IMR-90 (cell line): Measurements from ENCODE around the gene IL1R2. TPM values are rescaled to one million over a fixed set of nuclear protein-coding genes. Genes with fewer than 3 reads are reported as not detected.
A peak's percentile ranks its signal among the peaks of the same experiment; 100 is the strongest.

Source experiments
- ATAC-seq: fragments of 200-7000 bp; cut with Tn5 transposase; 2 replicates; pipeline ENCODE4 v1.9.1; 2020; ENCODE audit warnings: low read depth, mild to moderate bottlenecking, moderate library complexity
- BruUV-seq: library from RNA; stranded (reverse); fragments of 400-500 nt; replicated peaks from 2 replicates; lab custom pipeline; 2021; lab: Mats Ljungman, UMichigan
- CTCF ChIA-PET: fragments of 300-600 bp; formaldehyde crosslinking; extraction: SDS; loops from one replicate; lab custom pipeline; 2021; ENCODE audit warnings: antibody characterized with exemption; lab: Yijun Ruan, JAX
- POLR2A ChIA-PET: fragments of 300-600 bp; sonication (Branson Sonifier 250); formaldehyde crosslinking; loops from one replicate; lab custom pipeline; 2022; ENCODE audit warnings: antibody characterized with exemption; ENCODE audit not compliant: unreplicated experiment; lab: Charles Lee
- DNase-seq: peaks from one replicate; pipeline ENCODE4 v3.0.0; 2013
- H2AFZ ChIP-seq: replicated peaks from 2 replicates; pipeline ENCODE3; 2013; ENCODE audit warnings: low read length, mild to moderate bottlenecking; ENCODE audit not compliant: poor library complexity
- H2AK5ac ChIP-seq: 2 replicates; pipeline ENCODE4 v1.6.1; 2013; ENCODE audit warnings: low read depth, low read length, inconsistent platforms
- H2AK9ac ChIP-seq: replicated peaks from 2 replicates; pipeline ENCODE3; 2013; ENCODE audit warnings: mild to moderate bottlenecking, low read depth, low read length, moderate library complexity; ENCODE audit not compliant: poor library complexity
- H2BK120ac ChIP-seq: 2 replicates; pipeline ENCODE4 v1.6.1; 2013; ENCODE audit warnings: low read depth, low read length, inconsistent platforms
- H2BK15ac ChIP-seq: 3 replicates; pipeline ENCODE4 v1.6.1; 2013; ENCODE audit warnings: low read depth, low read length, inconsistent platforms
- H2BK20ac ChIP-seq: 2 replicates; pipeline ENCODE4 v1.6.1; 2013; ENCODE audit warnings: low read depth, mild to moderate bottlenecking, inconsistent platforms, low read length, moderate library complexity
- H2BK5ac ChIP-seq: 2 replicates; pipeline ENCODE4 v1.6.1; 2013; ENCODE audit warnings: mild to moderate bottlenecking, low read depth, low read length, inconsistent platforms; ENCODE audit not compliant: poor library complexity, severe bottlenecking
- H3K14ac ChIP-seq: replicated peaks from 2 replicates; pipeline ENCODE4 v1.6.1; 2013; ENCODE audit warnings: low read depth, low read length, inconsistent platforms
- H3K18ac ChIP-seq: 2 replicates; pipeline ENCODE4 v1.6.1; 2013; ENCODE audit warnings: low read depth, low read length, control low read depth
- H3K23ac ChIP-seq: 2 replicates; pipeline ENCODE4 v1.6.1; 2013; ENCODE audit warnings: low read depth, low read length, inconsistent platforms
- H3K27ac ChIP-seq: 2 replicates; pipeline ENCODE4 v1.5.1; 2013; ENCODE audit warnings: mild to moderate bottlenecking, control low read depth, low read length; ENCODE audit not compliant: insufficient read depth
- H3K27me3 ChIP-seq: 2 replicates; pipeline ENCODE4 v1.6.1; 2013; ENCODE audit warnings: low read length; ENCODE audit not compliant: control insufficient read depth, insufficient read depth
- H3K36me3 ChIP-seq: 2 replicates; pipeline ENCODE4 v1.6.1; 2013; ENCODE audit warnings: low read length, mixed read lengths; ENCODE audit not compliant: control insufficient read depth, insufficient read depth
- H3K4ac ChIP-seq: 2 replicates; pipeline ENCODE4 v1.6.1; 2013; ENCODE audit warnings: low read depth, low read length, inconsistent platforms
- H3K4me1 ChIP-seq: 2 replicates; pipeline ENCODE4 v1.6.1; 2013; ENCODE audit warnings: low read length, mixed read lengths; ENCODE audit not compliant: control insufficient read depth, insufficient read depth
- H3K4me2 ChIP-seq: 2 replicates; pipeline ENCODE4 v1.6.1; 2013; ENCODE audit warnings: low read depth, mild to moderate bottlenecking, control low read depth, low read length, moderate library complexity
- H3K4me3 ChIP-seq: 2 replicates; pipeline ENCODE4 v1.5.1; 2013; ENCODE audit warnings: low read depth, mild to moderate bottlenecking, control low read depth, low read length, moderate library complexity; ENCODE audit not compliant: insufficient read depth
- H3K56ac ChIP-seq: 2 replicates; pipeline ENCODE4 v1.6.1; 2013; ENCODE audit warnings: low read length, inconsistent platforms; ENCODE audit not compliant: insufficient read depth; ENCODE audit errors: extremely low read depth
- H3K79me1 ChIP-seq, 2 experiments: 2 replicates each; pipeline ENCODE4 v1.6.1; 2013; ENCODE audit warnings: low read length in 2 of 2, inconsistent platforms in 1 of 2, low read depth in 1 of 2
- H3K9ac ChIP-seq: 2 replicates; pipeline ENCODE4 v1.6.1; 2013; ENCODE audit warnings: low read depth, low read length, control low read depth
- H3K9me1 ChIP-seq: 2 replicates; pipeline ENCODE4 v1.6.1; 2013; ENCODE audit warnings: low read length, inconsistent platforms; ENCODE audit not compliant: insufficient read depth
- H3K9me3 ChIP-seq: 2 replicates; pipeline ENCODE4 v1.6.1; 2013; ENCODE audit warnings: low read length; ENCODE audit not compliant: control insufficient read depth, insufficient read depth
- H4K20me1 ChIP-seq: 2 replicates; pipeline ENCODE4 v1.6.1; 2013; ENCODE audit warnings: low read length, inconsistent platforms; ENCODE audit not compliant: insufficient read depth
- H4K5ac ChIP-seq: 2 replicates; pipeline ENCODE4 v1.6.1; 2013; ENCODE audit warnings: mild to moderate bottlenecking, low read depth, low read length, control low read depth
- H4K8ac ChIP-seq, 2 experiments: 2 replicates each; pipeline ENCODE4 v1.6.1; 2013; ENCODE audit warnings: low read depth in 2 of 2, low read length in 2 of 2, control low read depth in 1 of 2, inconsistent platforms in 1 of 2
- H4K91ac ChIP-seq: 2 replicates; pipeline ENCODE4 v1.6.1; 2013; ENCODE audit warnings: low read depth, low read length, inconsistent platforms; ENCODE audit not compliant: insufficient read depth
- BHLHE40 ChIP-seq: fragments of 150-350 bp; IDR thresholded peaks from 2 replicates; pipeline ENCODE4 v1.6.1; 2016; ENCODE audit warnings: mild to moderate bottlenecking, low read depth, low read length
- CEBPB ChIP-seq: IDR thresholded peaks from 2 replicates; pipeline ENCODE4 v1.6.1; 2012; ENCODE audit warnings: low read depth, low read length, improper control_type of control experiment
- CHD1 ChIP-seq: IDR thresholded peaks from 2 replicates; pipeline ENCODE4 v1.6.1; 2012; ENCODE audit warnings: low read depth, low read length, improper control_type of control experiment
- FOS ChIP-seq: fragments of 150-350 bp; IDR thresholded peaks from 2 replicates; pipeline ENCODE4 v1.6.1; 2016; ENCODE audit warnings: low read depth, low read length
- MAZ ChIP-seq: IDR thresholded peaks from 2 replicates; pipeline ENCODE4 v1.6.1; 2012; ENCODE audit warnings: low read depth, mild to moderate bottlenecking, low read length, improper control_type of control experiment, moderate library complexity, borderline replicate concordance
- MXI1 ChIP-seq: IDR thresholded peaks from 2 replicates; pipeline ENCODE4 v1.6.1; 2012; ENCODE audit warnings: low read depth, mild to moderate bottlenecking, low read length, moderate library complexity, borderline replicate concordance
- NFE2L2 ChIP-seq: fragments of 150-350 bp; IDR thresholded peaks from 2 replicates; pipeline ENCODE4 v1.6.1; 2016; ENCODE audit warnings: low read depth, mild to moderate bottlenecking, low read length
- POLR2A ChIP-seq: IDR thresholded peaks from 2 replicates; pipeline ENCODE4 v1.6.1; 2012; ENCODE audit warnings: mild to moderate bottlenecking, low read depth, low read length
- RAD21 ChIP-seq: IDR thresholded peaks from 2 replicates; pipeline ENCODE4 v1.6.1; 2012; ENCODE audit warnings: low read length, improper control_type of control experiment
- RCOR1 ChIP-seq: IDR thresholded peaks from 2 replicates; pipeline ENCODE4 v1.6.1; 2012; ENCODE audit warnings: mild to moderate bottlenecking, low read length, improper control_type of control experiment; ENCODE audit not compliant: insufficient replicate concordance
- RFX5 ChIP-seq: IDR thresholded peaks from 2 replicates; pipeline ENCODE4 v1.8.0; 2012; ENCODE audit warnings: low read depth, mild to moderate bottlenecking, low read length, moderate library complexity
- SMC3 ChIP-seq: fragments of 150-350 bp; IDR thresholded peaks from 2 replicates; pipeline ENCODE4 v1.6.1; 2016; ENCODE audit warnings: low read depth, mild to moderate bottlenecking, antibody characterized with exemption, low read length, moderate library complexity
- WGBS, 2 experiments: methylation state at CpG; one replicate each; pipeline versions ENCODE4 v1.1.5 to v1.1.7; 2013; ENCODE audit warnings: missing lambda C conversion rate in 2 of 2; ENCODE audit not compliant: insufficient read length in 1 of 2; ENCODE audit errors: extremely low coverage in 2 of 2; 5-methylcytosine and 5-hydroxymethylcytosine counted together
- dilution Hi-C: fragments of 300-500 bp; cut with HindIII; formaldehyde crosslinking; loops from one replicate; pipeline ENCODE4 v1.14.3; 2018; ENCODE audit warnings: low sequenced_read_pairs; ENCODE audit not compliant: unreplicated experiment
- in situ Hi-C: fragments of 300-500 bp; cut with MboI; formaldehyde crosslinking; loops from 3 replicates; pipeline ENCODE4 v1.14.3; 2019; ENCODE audit warnings: low sequenced_read_pairs, inconsistent platforms, mixed read lengths
- intact Hi-C: fragments of 100-400 bp; cut with micrococcal nuclease; formaldehyde crosslinking; loops from 2 replicates; pipeline ENCODE4 v1.10.0; 2022
- polyA plus RNA-seq, 3 experiments: library from polyadenylated mRNA; depleted of rRNA; stranded (reverse); fragments of >200 nt; gene quantifications; 2 replicates each; pipeline ENCODE4 v1.2.3, GENCODE V29; 2012; ENCODE audit warnings: low replicate concordance in 1 of 3
- total RNA-seq: library from RNA; depleted of rRNA; stranded (reverse); fragments of >200 nt; gene quantifications from 2 replicates; pipeline ENCODE4 v1.2.3, GENCODE V29; 2012
- TF ChIP-seq, protein P1 (sequence below): fragments of 150-350 bp; IDR thresholded peaks from 2 replicates; pipeline ENCODE4 v1.6.1; 2017; ENCODE audit warnings: mild to moderate bottlenecking, antibody characterized with exemption, low read length, low read depth
- TF ChIP-seq, protein P2 (sequence below): fragments of 150-350 bp; IDR thresholded peaks from 2 replicates; pipeline ENCODE4 v1.6.1; 2016; ENCODE audit warnings: low read depth, mild to moderate bottlenecking, low read length, moderate library complexity, borderline replicate concordance
- TF ChIP-seq, protein P3 (sequence below): conservative IDR thresholded peaks from 2 replicates; pipeline ENCODE4 v1.5.1; 2012; ENCODE audit warnings: mild to moderate bottlenecking, low read depth, low read length, improper control_type of control experiment

IL1R2 gene
- total and polyA plus RNA-seq, 2 of the 4 experiments (the other 2 are of a cell fraction): not detected

DNA sequence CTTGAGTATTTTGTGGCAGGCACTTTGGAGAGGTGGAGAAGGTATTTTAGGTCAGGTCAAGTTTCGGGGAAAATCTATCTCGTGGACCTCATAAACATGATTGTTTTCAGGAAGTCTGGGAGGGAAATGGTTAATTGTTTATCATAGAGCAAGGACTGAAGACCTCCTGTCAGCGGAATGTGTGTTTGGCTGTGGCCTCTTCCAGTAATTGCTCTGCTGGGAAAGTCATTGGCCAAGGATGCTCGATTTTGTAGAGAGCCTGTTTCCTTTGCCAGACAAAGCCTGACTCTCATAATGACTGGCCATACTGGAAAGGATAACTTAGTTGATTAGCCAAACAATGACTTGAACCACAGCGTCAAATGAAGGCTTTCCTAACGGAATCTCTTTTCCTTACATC, 30.0 kb downstream of the IL1R2 start:
- Histone ChIP-seq H3K9me3 (no peaks in the 10 kb centered on the region), H3K4me2 (no peak overlapping the region), H4K8ac (0 out of 4 replicates have a peak overlapping the region, but pooled peaks of 1 of the 2 experiments have one; percentile 44), H2BK15ac (peak overlapping the region; percentile 16; the same call in 1 of the 3 replicates), H3K79me1 (no peaks in the 10 kb centered on the region), H3K9me1 (peaks cover 4% of the 10 kb centered on the region), H2BK120ac (peak overlapping the region; percentile 52), H4K20me1 (no peaks in the 10 kb centered on the region), H3K56ac (no peak overlapping the region), H3K4ac (peak overlapping the region; percentile 29; the same call in 1 of the 2 replicates), H2AFZ (no peak overlapping the region), H4K91ac (0 out of 2 replicates have a peak overlapping the region, but pooled peaks have one; percentile 47), H2AK9ac (no peak overlapping the region), H3K18ac (peak overlapping the region; percentile 89), H2BK20ac (peak overlapping the region; percentile 21; the same call in 1 of the 2 replicates), H4K5ac (peak overlapping the region; percentile 87), H2AK5ac (0 out of 2 replicates have a peak overlapping the region, but pooled peaks have one; percentile 12), H3K14ac (no peak overlapping the region), H3K4me1 (peaks cover 11% of the 10 kb centered on the region), H3K36me3 (no peaks in the 10 kb centered on the region), H3K27me3 (no peaks in the 10 kb centered on the region), H3K27ac (no peak overlapping the region; the same call in 1 of the 2 replicates), H3K9ac (no peak overlapping the region), H2BK5ac (no peak overlapping the region), H3K23ac (no peak overlapping the region), H3K4me3 (no peak overlapping the region)
- no TSS peak for BruUV-seq
- ATAC-seq: peak; percentile 15; the same call in 1 of the 2 replicates
- WGBS, 2 experiments: 43% methylated on average over 4 of the region's 6 CpGs; no CpG with 5 or more reads in 1 of the 2 experiments
- in situ Hi-C loops (loop anchor here (5.0 to 10.0 kb wide), 3 partner anchors 123 to 331 kb away; partner anchors contain the start of gene IL1R1), intact Hi-C loops (loop anchor here (2.0 to 5.0 kb wide), 4 partner anchors 106 to 421 kb away; partner anchors contain the start of genes IL18R1 and IL1R1), dilution Hi-C loops (loop anchor here (25.0 kb wide), 1 partner anchor 141 kb away; no protein-coding TSS in a partner anchor)
- no peak for DNase-seq
- ChIA-PET POLR2A (no interaction called here), CTCF (interaction anchor here (0.7 kb wide), 1 partner anchor 120 kb away, joined by 10 read pairs; no protein-coding TSS in a partner anchor)
- TF ChIP-seq MXI1: no peak
- no peak for TF ChIP-seq NFE2L2
- TF ChIP-seq, protein P1, sequence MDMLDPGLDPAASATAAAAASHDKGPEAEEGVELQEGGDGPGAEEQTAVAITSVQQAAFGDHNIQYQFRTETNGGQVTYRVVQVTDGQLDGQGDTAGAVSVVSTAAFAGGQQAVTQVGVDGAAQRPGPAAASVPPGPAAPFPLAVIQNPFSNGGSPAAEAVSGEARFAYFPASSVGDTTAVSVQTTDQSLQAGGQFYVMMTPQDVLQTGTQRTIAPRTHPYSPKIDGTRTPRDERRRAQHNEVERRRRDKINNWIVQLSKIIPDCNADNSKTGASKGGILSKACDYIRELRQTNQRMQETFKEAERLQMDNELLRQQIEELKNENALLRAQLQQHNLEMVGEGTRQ: no peak
- no peak for TF ChIP-seq RCOR1
- TF ChIP-seq RFX5: no peak
- no peak for TF ChIP-seq POLR2A
- no peak for TF ChIP-seq BHLHE40
- no peak for TF ChIP-seq SMC3
- TF ChIP-seq MAZ: no peak
- no peak for TF ChIP-seq CHD1
- TF ChIP-seq, protein P2, sequence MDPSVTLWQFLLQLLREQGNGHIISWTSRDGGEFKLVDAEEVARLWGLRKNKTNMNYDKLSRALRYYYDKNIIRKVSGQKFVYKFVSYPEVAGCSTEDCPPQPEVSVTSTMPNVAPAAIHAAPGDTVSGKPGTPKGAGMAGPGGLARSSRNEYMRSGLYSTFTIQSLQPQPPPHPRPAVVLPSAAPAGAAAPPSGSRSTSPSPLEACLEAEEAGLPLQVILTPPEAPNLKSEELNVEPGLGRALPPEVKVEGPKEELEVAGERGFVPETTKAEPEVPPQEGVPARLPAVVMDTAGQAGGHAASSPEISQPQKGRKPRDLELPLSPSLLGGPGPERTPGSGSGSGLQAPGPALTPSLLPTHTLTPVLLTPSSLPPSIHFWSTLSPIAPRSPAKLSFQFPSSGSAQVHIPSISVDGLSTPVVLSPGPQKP: no peak
- TF ChIP-seq FOS: no peak
- TF ChIP-seq, protein P3, sequence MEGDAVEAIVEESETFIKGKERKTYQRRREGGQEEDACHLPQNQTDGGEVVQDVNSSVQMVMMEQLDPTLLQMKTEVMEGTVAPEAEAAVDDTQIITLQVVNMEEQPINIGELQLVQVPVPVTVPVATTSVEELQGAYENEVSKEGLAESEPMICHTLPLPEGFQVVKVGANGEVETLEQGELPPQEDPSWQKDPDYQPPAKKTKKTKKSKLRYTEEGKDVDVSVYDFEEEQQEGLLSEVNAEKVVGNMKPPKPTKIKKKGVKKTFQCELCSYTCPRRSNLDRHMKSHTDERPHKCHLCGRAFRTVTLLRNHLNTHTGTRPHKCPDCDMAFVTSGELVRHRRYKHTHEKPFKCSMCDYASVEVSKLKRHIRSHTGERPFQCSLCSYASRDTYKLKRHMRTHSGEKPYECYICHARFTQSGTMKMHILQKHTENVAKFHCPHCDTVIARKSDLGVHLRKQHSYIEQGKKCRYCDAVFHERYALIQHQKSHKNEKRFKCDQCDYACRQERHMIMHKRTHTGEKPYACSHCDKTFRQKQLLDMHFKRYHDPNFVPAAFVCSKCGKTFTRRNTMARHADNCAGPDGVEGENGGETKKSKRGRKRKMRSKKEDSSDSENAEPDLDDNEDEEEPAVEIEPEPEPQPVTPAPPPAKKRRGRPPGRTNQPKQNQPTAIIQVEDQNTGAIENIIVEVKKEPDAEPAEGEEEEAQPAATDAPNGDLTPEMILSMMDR: no peak
- no peak for TF ChIP-seq RAD21
- TF ChIP-seq CEBPB: no peak
